Loucy (cell line): ENCODE results near the gene ASL.
"Not testable (repeated sequence)": the region's sequence is repeated elsewhere in the genome, so short reads cannot be mapped to it uniquely, and the experiment has no call there.

Source experiments
- H2AFZ ChIP-seq: fragments of 200-600 bp; sonication (generic); 2 replicates; pipeline ENCODE4 v1.6.0; 2016; ENCODE audit warnings: antibody characterized with exemption, mild to moderate bottlenecking, low read length, moderate library complexity
- H3F3A ChIP-seq: fragments of 200-600 bp; 2 replicates; pipeline ENCODE4 v1.6.0; 2016; ENCODE audit warnings: antibody characterized with exemption, low read depth, mild to moderate bottlenecking
- H3K27me3 ChIP-seq: fragments of 200-600 bp; sonication (generic); 2 replicates; pipeline ENCODE4 v1.6.1; 2014; ENCODE audit warnings: low read length, mild to moderate bottlenecking; ENCODE audit not compliant: insufficient read depth, poor library complexity, severe bottlenecking
- H3K36me3 ChIP-seq: fragments of 200-600 bp; sonication (generic); 2 replicates; pipeline ENCODE4 v1.6.1; 2016; ENCODE audit warnings: low read length; ENCODE audit not compliant: insufficient read depth
- H3K4me1 ChIP-seq: fragments of 200-600 bp; sonication (generic); 2 replicates; pipeline ENCODE4 v1.5.1; 2014; ENCODE audit warnings: low read length, mild to moderate bottlenecking; ENCODE audit not compliant: insufficient read depth, poor library complexity, severe bottlenecking
- H3K4me2 ChIP-seq: fragments of 200-600 bp; sonication (generic); 2 replicates; pipeline ENCODE4 v1.6.0; 2014; ENCODE audit warnings: antibody characterized with exemption, low read length, low read depth, mild to moderate bottlenecking; ENCODE audit not compliant: poor library complexity, severe bottlenecking
- H3K4me3 ChIP-seq: fragments of 200-600 bp; sonication (generic); 2 replicates; pipeline ENCODE4 v1.5.1; 2014; ENCODE audit warnings: low read length, mild to moderate bottlenecking, mixed read lengths; ENCODE audit not compliant: poor library complexity, severe bottlenecking
- H3K79me2 ChIP-seq: fragments of 200-600 bp; sonication (generic); 2 replicates; pipeline ENCODE4 v1.6.1; 2014; ENCODE audit warnings: low read length; ENCODE audit not compliant: insufficient read depth
- H3K9ac ChIP-seq: fragments of 200-600 bp; sonication (generic); 2 replicates; pipeline ENCODE4 v1.6.0; 2014; ENCODE audit warnings: mild to moderate bottlenecking, low read depth, low read length, moderate library complexity; ENCODE audit not compliant: poor library complexity, severe bottlenecking
- H3K9me2 ChIP-seq: fragments of 200-600 bp; sonication (generic); replicated peaks from 2 replicates; pipeline ENCODE4 v1.6.1; 2016; ENCODE audit warnings: low read depth, low read length, mixed read lengths
- H3K9me3 ChIP-seq: fragments of 200-600 bp; sonication (generic); 2 replicates; pipeline ENCODE4 v1.6.1; 2014; ENCODE audit warnings: mild to moderate bottlenecking, antibody characterized with exemption, low read length, low read depth; ENCODE audit not compliant: insufficient read depth
- H4K20me1 ChIP-seq: fragments of 200-600 bp; sonication (generic); 2 replicates; pipeline ENCODE4 v1.6.0; 2014; ENCODE audit warnings: antibody characterized with exemption, low read length, mild to moderate bottlenecking; ENCODE audit not compliant: insufficient read depth, poor library complexity, severe bottlenecking
- EZH2phosphoT487 ChIP-seq: fragments of 200-600 bp; IDR thresholded peaks from 2 replicates; pipeline ENCODE4 v1.6.1; 2018; ENCODE audit warnings: antibody characterized with exemption, mild to moderate bottlenecking, moderate library complexity, borderline replicate concordance
- TF ChIP-seq, protein P1 (sequence below): fragments of 200-600 bp; sonication (generic); conservative IDR thresholded peaks from 2 replicates; pipeline ENCODE4 v1.5.1; 2014; ENCODE audit warnings: mild to moderate bottlenecking, antibody characterized with exemption, low read length

ASL gene

DNA sequence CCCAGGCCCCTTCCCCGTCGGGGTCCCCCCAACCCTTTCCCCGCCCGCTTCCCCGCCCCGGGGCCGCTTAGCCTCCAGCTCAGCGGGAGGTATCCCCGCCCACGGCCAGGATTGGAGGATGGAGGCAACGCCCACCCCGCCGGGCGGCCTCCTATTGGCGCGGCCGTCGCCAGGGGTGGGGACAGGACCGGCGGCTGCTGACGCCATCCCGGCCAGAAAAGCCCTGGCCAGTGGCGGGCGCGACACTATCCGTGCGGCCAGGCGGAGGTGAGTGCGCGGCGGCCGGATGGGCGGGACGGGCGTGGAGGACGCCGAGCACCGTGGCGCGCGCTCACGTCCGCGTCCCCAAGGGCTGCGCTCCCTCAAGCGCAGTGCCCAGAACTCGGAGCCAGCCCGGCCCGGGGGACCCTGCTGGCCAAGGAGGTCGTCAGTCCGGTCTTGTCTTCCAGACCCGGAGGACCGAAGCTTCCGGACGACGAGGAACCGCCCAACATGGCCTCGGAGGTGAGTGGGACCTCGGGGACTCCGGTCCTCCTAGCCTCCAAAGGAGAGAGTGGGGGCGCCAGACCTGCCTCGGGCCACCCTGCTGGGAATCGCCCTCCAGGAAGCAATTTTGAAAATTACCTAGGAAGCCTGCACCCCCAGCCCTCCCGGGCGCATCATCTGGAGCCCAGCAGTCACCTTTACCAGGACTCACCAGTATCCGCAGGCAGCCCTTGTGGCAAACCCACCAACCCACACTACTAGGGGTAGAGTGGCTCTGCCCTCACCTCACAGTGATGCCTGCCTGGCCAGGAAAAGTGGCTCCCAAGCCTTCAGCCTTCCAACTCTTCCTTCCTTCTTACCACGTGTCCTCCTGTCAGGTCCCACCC lies at the start of gene ASL:
Gene ASL (plus strand): TSS at position 230 of the 872 bp plus-strand sequence. CDS start 263 bp downstream, at position 493.
- Histone ChIP-seq H3K9me2 (no peaks in the 10 kb centered on the region), H3F3A (no peaks in the 10 kb centered on the region), H2AFZ (peak within 1 kb of the TSS; percentile 97), H3K4me2 (peak within 1 kb of the TSS; percentile 98), H4K20me1 (no peaks in the 10 kb centered on the region), H3K27me3 (no peaks in the 10 kb centered on the region), H3K79me2 (peaks cover 15% of the 10 kb centered on the region), H3K4me3 (peak within 1 kb of the TSS; percentile 97), H3K4me1 (peaks cover 18% of the 10 kb centered on the region), H3K9ac (peak within 1 kb of the TSS; percentile 80), H3K36me3 (no peaks in the 10 kb centered on the region), H3K9me3 (no peaks in the 10 kb centered on the region)
- no peak for TF ChIP-seq EZH2phosphoT487
- TF ChIP-seq, protein P1, sequence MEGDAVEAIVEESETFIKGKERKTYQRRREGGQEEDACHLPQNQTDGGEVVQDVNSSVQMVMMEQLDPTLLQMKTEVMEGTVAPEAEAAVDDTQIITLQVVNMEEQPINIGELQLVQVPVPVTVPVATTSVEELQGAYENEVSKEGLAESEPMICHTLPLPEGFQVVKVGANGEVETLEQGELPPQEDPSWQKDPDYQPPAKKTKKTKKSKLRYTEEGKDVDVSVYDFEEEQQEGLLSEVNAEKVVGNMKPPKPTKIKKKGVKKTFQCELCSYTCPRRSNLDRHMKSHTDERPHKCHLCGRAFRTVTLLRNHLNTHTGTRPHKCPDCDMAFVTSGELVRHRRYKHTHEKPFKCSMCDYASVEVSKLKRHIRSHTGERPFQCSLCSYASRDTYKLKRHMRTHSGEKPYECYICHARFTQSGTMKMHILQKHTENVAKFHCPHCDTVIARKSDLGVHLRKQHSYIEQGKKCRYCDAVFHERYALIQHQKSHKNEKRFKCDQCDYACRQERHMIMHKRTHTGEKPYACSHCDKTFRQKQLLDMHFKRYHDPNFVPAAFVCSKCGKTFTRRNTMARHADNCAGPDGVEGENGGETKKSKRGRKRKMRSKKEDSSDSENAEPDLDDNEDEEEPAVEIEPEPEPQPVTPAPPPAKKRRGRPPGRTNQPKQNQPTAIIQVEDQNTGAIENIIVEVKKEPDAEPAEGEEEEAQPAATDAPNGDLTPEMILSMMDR = 0 out of 2 replicates have a peak, but pooled peaks have one; percentile 21

DNA sequence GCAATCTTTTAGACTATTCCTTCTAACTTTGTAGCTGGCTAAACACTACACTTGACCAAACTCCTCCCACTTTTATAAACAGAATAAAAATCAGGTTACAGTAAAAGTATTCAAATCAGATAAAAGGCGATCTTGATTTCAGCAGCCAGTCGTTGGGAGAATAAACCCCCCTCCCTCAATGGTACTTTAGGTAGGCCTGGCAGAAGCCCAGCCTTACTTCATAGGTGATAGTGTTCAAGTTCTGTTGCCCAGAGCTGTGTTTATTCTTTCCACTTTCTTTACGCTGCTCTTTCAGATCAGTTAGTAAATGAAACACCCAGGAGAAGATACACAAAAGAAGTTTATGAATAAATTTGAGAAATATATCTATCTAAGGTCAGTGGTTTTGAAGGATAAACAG lies 47.3 kb upstream of the ASL start:
- not testable (repeated sequence) for H3K9me2 ChIP-seq, H2AFZ ChIP-seq, H3K9ac ChIP-seq, H3K79me2 ChIP-seq, H3F3A ChIP-seq, H3K4me3 ChIP-seq, H3K4me1 ChIP-seq, H3K4me2 ChIP-seq, H3K27me3 ChIP-seq, H4K20me1 ChIP-seq, H3K9me3 ChIP-seq, H3K36me3 ChIP-seq

DNA sequence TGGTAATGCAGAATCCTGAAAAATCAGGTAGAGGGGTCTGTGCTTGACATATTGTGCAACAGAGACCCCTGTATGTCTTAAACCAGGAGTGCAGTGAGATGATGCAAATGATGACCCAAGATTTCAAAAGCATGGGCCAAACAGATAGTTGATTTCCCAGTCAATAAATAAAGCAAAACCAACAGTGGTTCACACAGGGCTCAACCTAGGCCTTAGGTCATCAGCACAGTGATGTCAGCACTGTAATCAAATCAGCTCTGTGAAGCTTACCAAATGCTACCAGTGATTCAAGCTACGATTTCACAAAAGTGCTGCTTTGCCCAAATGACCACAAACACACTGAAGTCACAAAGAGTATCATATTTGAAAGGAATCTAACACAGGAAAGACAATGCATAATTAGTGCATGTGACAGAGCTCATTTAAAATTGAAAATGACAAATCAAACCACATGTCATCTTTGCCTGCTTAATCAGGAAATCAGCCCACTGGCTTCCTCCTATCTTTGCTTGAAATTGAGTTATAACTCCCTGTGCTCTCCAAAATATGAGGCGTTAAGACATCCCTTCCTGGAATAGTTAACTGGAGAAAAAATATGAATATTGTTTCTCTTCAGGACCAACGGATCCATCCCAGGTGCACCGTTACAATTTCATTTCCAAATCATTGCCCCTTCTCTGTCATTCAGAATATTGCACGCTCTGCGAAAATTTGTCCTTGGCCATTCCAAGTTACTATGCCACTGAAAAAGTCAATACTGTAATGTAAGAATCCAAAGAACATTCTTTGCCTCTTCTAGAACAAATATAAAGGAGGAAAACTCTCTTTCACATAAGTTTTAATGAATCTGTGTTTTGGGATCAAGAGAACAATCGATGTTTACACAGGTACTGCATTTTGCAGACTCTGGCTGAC lies 41.9 kb upstream of the ASL start:
- H3K79me2 ChIP-seq = no peaks in the 10 kb centered on the region
- H3K4me2 ChIP-seq = no peak overlapping the region
- no peaks in the 10 kb centered on the region for H3K27me3 ChIP-seq
- no peaks in the 10 kb centered on the region for H3K9me3 ChIP-seq
- no peak overlapping the region for H3K4me3 ChIP-seq
- no peaks in the 10 kb centered on the region for H3F3A ChIP-seq
- TF ChIP-seq, protein P1 = no peak
- no peak for TF ChIP-seq EZH2phosphoT487
- H4K20me1 ChIP-seq = no peaks in the 10 kb centered on the region
- no peaks in the 10 kb centered on the region for H3K36me3 ChIP-seq
- no peak overlapping the region for H3K9ac ChIP-seq
- H3K9me2 ChIP-seq = no peaks in the 10 kb centered on the region
- peak overlapping the region; percentile 21; the same call in 1 of the 2 replicates for H2AFZ ChIP-seq
- H3K4me1 ChIP-seq = peaks cover 3% of the 10 kb centered on the region

DNA sequence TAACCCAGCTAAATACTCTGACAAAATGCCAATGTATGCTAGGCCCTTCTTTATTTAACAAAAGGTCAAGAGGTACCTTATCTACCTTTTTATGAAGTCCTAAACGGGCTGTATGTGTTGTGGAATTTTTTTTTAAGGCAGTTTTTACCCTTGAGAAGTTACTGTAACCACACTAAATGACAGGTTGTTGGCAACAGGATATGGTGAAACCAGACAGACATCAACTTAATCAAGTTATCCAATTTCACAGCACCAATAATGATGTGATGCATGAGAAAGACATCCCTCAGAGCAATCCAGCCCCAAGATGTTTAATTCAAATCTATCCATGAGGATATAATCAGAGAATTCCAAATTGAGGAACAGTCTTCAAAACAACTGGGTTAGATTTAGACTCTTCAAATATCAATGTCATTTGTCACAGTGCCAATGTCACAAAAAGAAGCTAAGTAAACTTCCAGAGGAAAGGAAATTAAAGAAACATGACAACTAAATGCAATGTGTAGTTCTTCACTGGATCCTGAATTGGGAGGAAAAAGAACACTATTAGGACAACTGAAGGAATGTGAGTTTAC lies 41.1 kb upstream of the ASL start:
- not testable (repeated sequence) for H3F3A ChIP-seq, H3K36me3 ChIP-seq, H3K27me3 ChIP-seq, H3K4me3 ChIP-seq, H3K9me2 ChIP-seq, H3K4me2 ChIP-seq, H4K20me1 ChIP-seq, H3K79me2 ChIP-seq, H3K9ac ChIP-seq, H2AFZ ChIP-seq, H3K9me3 ChIP-seq, H3K4me1 ChIP-seq
